Neural cell (in vitro differentiated cells): ENCODE measurements around the gene BLM. TPM values are rescaled to one million over a fixed set of nuclear protein-coding genes. Genes with fewer than 3 reads are reported as not detected.

Experiments used
- H2AFZ ChIP-seq: fragments of 200-600, 300-800 bp; sonication (generic), shearing (Covaris generic); 2 replicates; pipeline ENCODE4 v1.6.0; 2014; ENCODE audit warnings: low read depth, mild to moderate bottlenecking, antibody characterized with exemption, low read length, moderate library complexity
- H3F3A ChIP-seq: fragments of 200-600 bp; shearing (Covaris generic); 2 replicates; pipeline ENCODE4 v1.6.1; 2016; ENCODE audit warnings: mild to moderate bottlenecking, moderate library complexity, mixed read lengths, antibody characterized with exemption, low read length; ENCODE audit not compliant: insufficient read depth, poor library complexity, severe bottlenecking
- H3K27ac ChIP-seq: fragments of 200-600, 300-800 bp; sonication (generic), shearing (Covaris generic); 2 replicates; pipeline ENCODE4 v1.5.1; 2014; ENCODE audit warnings: mild to moderate bottlenecking, low read length, moderate library complexity
- H3K27me3 ChIP-seq: fragments of 300-800, 200-600 bp; sonication (generic), shearing (Covaris generic); 2 replicates; pipeline ENCODE4 v1.6.0; 2014; ENCODE audit warnings: mild to moderate bottlenecking, low read depth, low read length, moderate library complexity; ENCODE audit not compliant: insufficient read depth
- H3K36me3 ChIP-seq: fragments of 300-800, 200-600 bp; sonication (generic), shearing (Covaris generic); 2 replicates; pipeline ENCODE4 v1.5.1; 2014; ENCODE audit warnings: mild to moderate bottlenecking, antibody characterized with exemption, low read length, moderate library complexity; ENCODE audit not compliant: insufficient read depth
- H3K4me2 ChIP-seq: fragments of 300-800, 200-600 bp; sonication (generic), shearing (Covaris generic); 2 replicates; pipeline ENCODE4 v1.6.0; 2014; ENCODE audit warnings: mild to moderate bottlenecking, low read length
- H3K4me3 ChIP-seq: fragments of 300-800, 200-600 bp; sonication (generic), shearing (Covaris generic); 2 replicates; pipeline ENCODE4 v1.5.1; 2014; ENCODE audit warnings: mild to moderate bottlenecking, low read length, moderate library complexity
- H3K79me2 ChIP-seq: fragments of 200-600 bp; shearing (Covaris generic); replicated peaks from 2 replicates; pipeline ENCODE4 v1.6.0; 2014; ENCODE audit warnings: mild to moderate bottlenecking, low read length, moderate library complexity; ENCODE audit not compliant: insufficient read depth
- H3K9ac ChIP-seq: fragments of 300-800, 200-600 bp; sonication (generic), shearing (Covaris generic); 2 replicates; pipeline ENCODE4 v1.6.1; 2016; ENCODE audit warnings: mild to moderate bottlenecking, low read length, mixed read lengths
- H3K9me2 ChIP-seq: fragments of 200-600 bp; shearing (Covaris generic); 2 replicates; pipeline ENCODE4 v1.6.1; 2016; ENCODE audit warnings: mild to moderate bottlenecking, low read length, mixed read lengths; ENCODE audit not compliant: insufficient read depth
- H3K9me3 ChIP-seq: fragments of 200-600, 300-800 bp; sonication (generic), shearing (Covaris generic); 2 replicates; pipeline ENCODE4 v1.6.1; 2016; ENCODE audit warnings: mild to moderate bottlenecking, mixed run types, low read length, moderate library complexity, mixed read lengths
- H4K20me1 ChIP-seq: fragments of 200-600 bp; shearing (Covaris generic); 2 replicates; pipeline ENCODE4 v1.6.1; 2016; ENCODE audit warnings: mild to moderate bottlenecking, mixed run types; ENCODE audit not compliant: insufficient read depth
- EP300 ChIP-seq: fragments of 450-650 bp; conservative IDR thresholded peaks from 2 replicates; pipeline ENCODE4 v1.6.1; 2014; ENCODE audit warnings: antibody characterized with exemption, mild to moderate bottlenecking, moderate library complexity; ENCODE audit not compliant: poor library complexity, severe bottlenecking
- EZH2 ChIP-seq: fragments of 200-600, 300-800 bp; shearing (Covaris generic), sonication (generic); IDR thresholded peaks from 2 replicates; pipeline ENCODE4 v1.6.1; 2014; ENCODE audit warnings: antibody characterized with exemption, low read length, borderline replicate concordance, mild to moderate bottlenecking; ENCODE audit not compliant: insufficient read depth, poor library complexity, severe bottlenecking
- MXI1 ChIP-seq: fragments of 450-650 bp; conservative IDR thresholded peaks from 2 replicates; pipeline ENCODE4 v1.6.1; 2014; ENCODE audit warnings: antibody characterized with exemption, mild to moderate bottlenecking; ENCODE audit not compliant: poor library complexity, severe bottlenecking
- POLR2AphosphoS5 ChIP-seq: IDR thresholded peaks from 2 replicates; pipeline ENCODE4 v1.6.1; 2012
- RAD21 ChIP-seq: fragments of 450-650 bp; conservative IDR thresholded peaks from 2 replicates; pipeline ENCODE4 v1.6.1; 2014; ENCODE audit warnings: antibody characterized with exemption, mild to moderate bottlenecking, moderate library complexity
- SMC3 ChIP-seq: fragments of 450-650 bp; conservative IDR thresholded peaks from 2 replicates; pipeline ENCODE4 v1.6.1; 2014; ENCODE audit warnings: antibody characterized with exemption, mild to moderate bottlenecking, moderate library complexity; ENCODE audit not compliant: poor library complexity
- TAF1 ChIP-seq: IDR thresholded peaks from 2 replicates; pipeline ENCODE4 v1.6.1; 2012; ENCODE audit warnings: low read depth
- polyA plus RNA-seq: library from polyadenylated mRNA; depleted of rRNA; stranded (reverse); fragments of >200 nt; gene quantifications from 2 replicates; pipeline ENCODE4 v1.2.3, GENCODE V29; 2014
- TF ChIP-seq, protein P1 (sequence below): IDR thresholded peaks from 2 replicates; pipeline ENCODE4 v1.6.1; 2012; ENCODE audit warnings: borderline replicate concordance
- TF ChIP-seq, protein P2 (sequence below): fragments of 450-650 bp; IDR thresholded peaks from 2 replicates; pipeline ENCODE4 v1.5.1; 2014; ENCODE audit warnings: antibody characterized with exemption, mild to moderate bottlenecking, moderate library complexity; ENCODE audit not compliant: poor library complexity, severe bottlenecking

The BLM gene
- polyA plus RNA-seq, 1 donor from 2014 or later: 4.5 TPM

- no peak for TF ChIP-seq SMC3
- Histone ChIP-seq H3K27ac (no peak overlapping the region), H3K36me3 (no peaks in the 10 kb centered on the region)
Observed at GRCh38 chr15:90756916-90757315, 39.8 kb downstream of the BLM start.

DNA sequence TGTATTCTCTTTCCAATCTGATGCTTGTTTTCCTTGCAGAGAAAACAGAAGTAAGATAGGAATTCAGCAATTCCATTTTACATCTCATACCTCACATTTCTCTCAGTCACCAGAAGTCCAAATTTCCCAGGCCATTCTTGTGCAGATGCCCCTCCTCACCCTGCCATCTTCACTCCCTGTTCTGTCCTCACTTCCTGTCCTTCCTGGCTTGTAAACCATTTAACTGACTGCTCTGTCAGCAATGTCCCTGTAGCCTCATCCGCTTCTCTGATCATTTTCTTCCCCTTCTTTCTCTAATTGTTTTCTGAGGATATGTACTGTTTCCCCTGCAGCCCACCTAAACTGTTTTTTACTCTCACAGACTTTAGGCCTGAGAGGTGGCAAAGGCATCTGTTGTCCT is 40.3 kb downstream of the BLM start:
- Histone ChIP-seq H2AFZ (no peak overlapping the region), H3K4me2 (no peak overlapping the region), H3K4me3 (no peak overlapping the region), H3K36me3 (no peaks in the 10 kb centered on the region), H3K9me2 (no peaks in the 10 kb centered on the region), H3K27me3 (no peaks in the 10 kb centered on the region), H3K9me3 (no peaks in the 10 kb centered on the region), H3K9ac (no peak overlapping the region), H3F3A (no peaks in the 10 kb centered on the region), H3K79me2 (no peaks in the 10 kb centered on the region), H3K27ac (no peak overlapping the region), H4K20me1 (no peaks in the 10 kb centered on the region)
- no peak for TF ChIP-seq TAF1
- TF ChIP-seq, protein P1, sequence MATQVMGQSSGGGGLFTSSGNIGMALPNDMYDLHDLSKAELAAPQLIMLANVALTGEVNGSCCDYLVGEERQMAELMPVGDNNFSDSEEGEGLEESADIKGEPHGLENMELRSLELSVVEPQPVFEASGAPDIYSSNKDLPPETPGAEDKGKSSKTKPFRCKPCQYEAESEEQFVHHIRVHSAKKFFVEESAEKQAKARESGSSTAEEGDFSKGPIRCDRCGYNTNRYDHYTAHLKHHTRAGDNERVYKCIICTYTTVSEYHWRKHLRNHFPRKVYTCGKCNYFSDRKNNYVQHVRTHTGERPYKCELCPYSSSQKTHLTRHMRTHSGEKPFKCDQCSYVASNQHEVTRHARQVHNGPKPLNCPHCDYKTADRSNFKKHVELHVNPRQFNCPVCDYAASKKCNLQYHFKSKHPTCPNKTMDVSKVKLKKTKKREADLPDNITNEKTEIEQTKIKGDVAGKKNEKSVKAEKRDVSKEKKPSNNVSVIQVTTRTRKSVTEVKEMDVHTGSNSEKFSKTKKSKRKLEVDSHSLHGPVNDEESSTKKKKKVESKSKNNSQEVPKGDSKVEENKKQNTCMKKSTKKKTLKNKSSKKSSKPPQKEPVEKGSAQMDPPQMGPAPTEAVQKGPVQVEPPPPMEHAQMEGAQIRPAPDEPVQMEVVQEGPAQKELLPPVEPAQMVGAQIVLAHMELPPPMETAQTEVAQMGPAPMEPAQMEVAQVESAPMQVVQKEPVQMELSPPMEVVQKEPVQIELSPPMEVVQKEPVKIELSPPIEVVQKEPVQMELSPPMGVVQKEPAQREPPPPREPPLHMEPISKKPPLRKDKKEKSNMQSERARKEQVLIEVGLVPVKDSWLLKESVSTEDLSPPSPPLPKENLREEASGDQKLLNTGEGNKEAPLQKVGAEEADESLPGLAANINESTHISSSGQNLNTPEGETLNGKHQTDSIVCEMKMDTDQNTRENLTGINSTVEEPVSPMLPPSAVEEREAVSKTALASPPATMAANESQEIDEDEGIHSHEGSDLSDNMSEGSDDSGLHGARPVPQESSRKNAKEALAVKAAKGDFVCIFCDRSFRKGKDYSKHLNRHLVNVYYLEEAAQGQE: no peak
- TF ChIP-seq RAD21: no peak
- no peak for TF ChIP-seq SMC3
- TF ChIP-seq, protein P2, sequence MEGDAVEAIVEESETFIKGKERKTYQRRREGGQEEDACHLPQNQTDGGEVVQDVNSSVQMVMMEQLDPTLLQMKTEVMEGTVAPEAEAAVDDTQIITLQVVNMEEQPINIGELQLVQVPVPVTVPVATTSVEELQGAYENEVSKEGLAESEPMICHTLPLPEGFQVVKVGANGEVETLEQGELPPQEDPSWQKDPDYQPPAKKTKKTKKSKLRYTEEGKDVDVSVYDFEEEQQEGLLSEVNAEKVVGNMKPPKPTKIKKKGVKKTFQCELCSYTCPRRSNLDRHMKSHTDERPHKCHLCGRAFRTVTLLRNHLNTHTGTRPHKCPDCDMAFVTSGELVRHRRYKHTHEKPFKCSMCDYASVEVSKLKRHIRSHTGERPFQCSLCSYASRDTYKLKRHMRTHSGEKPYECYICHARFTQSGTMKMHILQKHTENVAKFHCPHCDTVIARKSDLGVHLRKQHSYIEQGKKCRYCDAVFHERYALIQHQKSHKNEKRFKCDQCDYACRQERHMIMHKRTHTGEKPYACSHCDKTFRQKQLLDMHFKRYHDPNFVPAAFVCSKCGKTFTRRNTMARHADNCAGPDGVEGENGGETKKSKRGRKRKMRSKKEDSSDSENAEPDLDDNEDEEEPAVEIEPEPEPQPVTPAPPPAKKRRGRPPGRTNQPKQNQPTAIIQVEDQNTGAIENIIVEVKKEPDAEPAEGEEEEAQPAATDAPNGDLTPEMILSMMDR: no peak
- TF ChIP-seq MXI1: no peak
- TF ChIP-seq EZH2: no peak
- no peak for TF ChIP-seq EP300
- no peak for TF ChIP-seq POLR2AphosphoS5

More at GRCh38 chr15:90756916-90757315, 39.8 kb downstream of the BLM start:
- Histone ChIP-seq H3K9ac (no peak overlapping the region), H4K20me1 (no peaks in the 10 kb centered on the region), H3K79me2 (no peaks in the 10 kb centered on the region), H3K9me2 (no peaks in the 10 kb centered on the region), H3K4me3 (no peak overlapping the region), H3K27me3 (no peaks in the 10 kb centered on the region), H3K9me3 (no peaks in the 10 kb centered on the region), H2AFZ (no peak overlapping the region), H3F3A (no peaks in the 10 kb centered on the region), H3K4me2 (no peak overlapping the region)

- TF ChIP-seq, protein P2: no peak
- TF ChIP-seq EP300: peak; percentile 69
- TF ChIP-seq MXI1: no peak
- Histone ChIP-seq H3K27ac (peak overlapping the region; percentile 65), H3K4me3 (peak overlapping the region; percentile 11), H3K9me2 (no peaks in the 10 kb centered on the region), H4K20me1 (no peaks in the 10 kb centered on the region), H3F3A (no peaks in the 10 kb centered on the region), H3K36me3 (no peaks in the 10 kb centered on the region), H3K4me2 (no peak overlapping the region), H2AFZ (no peak overlapping the region), H3K79me2 (no peaks in the 10 kb centered on the region), H3K9ac (no peak overlapping the region), H3K9me3 (no peaks in the 10 kb centered on the region), H3K27me3 (no peaks in the 10 kb centered on the region)
Observed at GRCh38 chr15:90760661-90761232, 43.6 kb downstream of the BLM start.
